ENCODE measurements around the gene C4orf50.

C4orf50 gene

DNA sequence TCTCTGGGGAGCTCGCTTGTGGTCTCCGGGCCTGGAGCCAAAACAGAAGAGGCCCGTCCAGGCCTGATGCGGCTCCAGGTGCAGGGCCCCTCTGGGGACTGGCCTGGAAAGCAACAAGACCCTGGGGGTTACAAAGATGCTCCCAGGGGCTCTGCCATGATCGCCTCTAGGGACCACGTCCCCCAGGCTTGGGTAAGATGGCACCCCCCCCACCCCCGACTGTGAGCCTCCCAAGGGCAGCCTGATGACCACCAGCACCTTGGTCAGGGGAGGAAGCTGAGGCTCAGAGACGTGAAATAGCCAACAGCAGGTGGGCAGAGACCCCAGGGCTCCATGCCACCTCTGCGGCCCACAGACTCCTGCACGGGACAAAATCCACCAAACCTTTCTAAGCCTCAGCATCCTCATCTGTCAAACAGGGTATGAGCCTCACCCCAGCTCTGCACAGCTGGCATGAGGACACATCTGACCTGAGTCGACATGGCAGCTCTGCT lies 25.4 kb downstream of the C4orf50 start:
- no peaks in the 10 kb centered on the region for H3F3A ChIP-seq (ENCODE audit: insufficient read depth, low read length)
- H3K27ac ChIP-seq (ENCODE audit: low read depth, low read length, poor library complexity, severe bottlenecking) = no peak overlapping the region
- H3K27me3 ChIP-seq (ENCODE audit: insufficient read depth, low read length) = no peaks in the 10 kb centered on the region
- TF ChIP-seq EZH2 (IDR thresholded peaks at IDR 0.05; ENCODE audit: borderline replicate concordance, low read length) = no peak
- TF ChIP-seq, protein P1, sequence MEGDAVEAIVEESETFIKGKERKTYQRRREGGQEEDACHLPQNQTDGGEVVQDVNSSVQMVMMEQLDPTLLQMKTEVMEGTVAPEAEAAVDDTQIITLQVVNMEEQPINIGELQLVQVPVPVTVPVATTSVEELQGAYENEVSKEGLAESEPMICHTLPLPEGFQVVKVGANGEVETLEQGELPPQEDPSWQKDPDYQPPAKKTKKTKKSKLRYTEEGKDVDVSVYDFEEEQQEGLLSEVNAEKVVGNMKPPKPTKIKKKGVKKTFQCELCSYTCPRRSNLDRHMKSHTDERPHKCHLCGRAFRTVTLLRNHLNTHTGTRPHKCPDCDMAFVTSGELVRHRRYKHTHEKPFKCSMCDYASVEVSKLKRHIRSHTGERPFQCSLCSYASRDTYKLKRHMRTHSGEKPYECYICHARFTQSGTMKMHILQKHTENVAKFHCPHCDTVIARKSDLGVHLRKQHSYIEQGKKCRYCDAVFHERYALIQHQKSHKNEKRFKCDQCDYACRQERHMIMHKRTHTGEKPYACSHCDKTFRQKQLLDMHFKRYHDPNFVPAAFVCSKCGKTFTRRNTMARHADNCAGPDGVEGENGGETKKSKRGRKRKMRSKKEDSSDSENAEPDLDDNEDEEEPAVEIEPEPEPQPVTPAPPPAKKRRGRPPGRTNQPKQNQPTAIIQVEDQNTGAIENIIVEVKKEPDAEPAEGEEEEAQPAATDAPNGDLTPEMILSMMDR (IDR thresholded peaks at IDR 0.05; ENCODE audit: low read length) = no peak
- H3K4me1 ChIP-seq (ENCODE audit: insufficient read depth, low read length, severe bottlenecking) = no peaks in the 10 kb centered on the region
- H3K36me3 ChIP-seq (ENCODE audit: insufficient read depth, low read length) = no peaks in the 10 kb centered on the region
- no peak overlapping the region for H3K4me3 ChIP-seq (ENCODE audit: low read depth, low read length, poor library complexity, severe bottlenecking)
- H3K79me2 ChIP-seq (ENCODE audit: insufficient read depth, low read length) = no peaks in the 10 kb centered on the region
- no peak overlapping the region for H3K9ac ChIP-seq (ENCODE audit: low read length)
- no peaks in the 10 kb centered on the region for H4K20me1 ChIP-seq (ENCODE audit: insufficient read depth, low read length)
- H3K9me2 ChIP-seq (ENCODE audit: low read depth, low read length) = no peaks in the 10 kb centered on the region
- H3K9me3 ChIP-seq (ENCODE audit: low read length) = no peaks in the 10 kb centered on the region
- no peak overlapping the region for H3K4me2 ChIP-seq (ENCODE audit: low read length)
- H2AFZ ChIP-seq (ENCODE audit: low read length) = no peak overlapping the region

DNA sequence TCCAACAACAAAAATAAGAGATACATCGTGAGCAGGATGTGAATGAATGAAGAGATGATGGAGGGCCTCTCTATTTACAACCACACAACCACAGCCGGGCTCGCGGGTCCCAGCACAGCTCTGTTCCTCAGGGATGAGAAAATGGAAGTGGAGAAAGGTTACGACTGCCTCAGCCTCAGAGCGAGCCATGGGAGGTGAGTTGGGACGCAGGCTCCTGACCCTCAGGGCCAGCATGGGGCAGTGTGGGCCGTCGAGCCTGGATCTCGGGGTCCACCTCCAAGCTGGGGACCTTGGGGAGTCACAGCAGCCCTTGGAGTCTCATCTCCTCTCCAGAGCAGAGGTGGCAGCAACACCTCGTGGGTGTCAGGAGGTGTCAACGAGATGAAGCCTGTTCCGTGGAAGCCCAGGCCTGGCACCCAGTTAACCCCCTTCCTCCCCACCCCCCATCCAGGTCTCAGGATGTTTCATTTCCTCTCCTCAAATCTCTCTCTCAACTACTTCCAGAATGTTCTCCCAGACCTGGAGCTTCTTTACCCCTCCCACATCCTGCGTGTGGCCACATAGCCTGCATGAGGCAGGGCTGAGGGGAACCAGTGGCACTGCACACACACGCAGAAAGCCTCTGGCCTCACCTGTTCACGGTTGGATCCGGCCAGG lies 25.9 kb downstream of the C4orf50 start:
- Histone ChIP-seq H3K27me3 (ENCODE audit: insufficient read depth, low read length) (no peaks in the 10 kb centered on the region), H3K9me3 (ENCODE audit: low read length) (no peaks in the 10 kb centered on the region), H3K4me2 (ENCODE audit: low read length) (no peak overlapping the region), H3K79me2 (ENCODE audit: insufficient read depth, low read length) (no peaks in the 10 kb centered on the region), H3K9ac (ENCODE audit: low read length) (no peak overlapping the region), H3K4me3 (ENCODE audit: low read depth, low read length, poor library complexity, severe bottlenecking) (no peak overlapping the region), H3K27ac (ENCODE audit: low read depth, low read length, poor library complexity, severe bottlenecking) (no peak overlapping the region), H3F3A (ENCODE audit: insufficient read depth, low read length) (no peaks in the 10 kb centered on the region), H2AFZ (ENCODE audit: low read length) (no peak overlapping the region), H3K36me3 (ENCODE audit: insufficient read depth, low read length) (no peaks in the 10 kb centered on the region), H3K4me1 (ENCODE audit: insufficient read depth, low read length, severe bottlenecking) (no peaks in the 10 kb centered on the region), H4K20me1 (ENCODE audit: insufficient read depth, low read length) (no peaks in the 10 kb centered on the region), H3K9me2 (ENCODE audit: low read depth, low read length) (no peaks in the 10 kb centered on the region)
- TF ChIP-seq, protein P1 (IDR thresholded peaks at IDR 0.05; ENCODE audit: low read length) = no peak
- TF ChIP-seq EZH2 (IDR thresholded peaks at IDR 0.05; ENCODE audit: borderline replicate concordance, low read length) = no peak

DNA sequence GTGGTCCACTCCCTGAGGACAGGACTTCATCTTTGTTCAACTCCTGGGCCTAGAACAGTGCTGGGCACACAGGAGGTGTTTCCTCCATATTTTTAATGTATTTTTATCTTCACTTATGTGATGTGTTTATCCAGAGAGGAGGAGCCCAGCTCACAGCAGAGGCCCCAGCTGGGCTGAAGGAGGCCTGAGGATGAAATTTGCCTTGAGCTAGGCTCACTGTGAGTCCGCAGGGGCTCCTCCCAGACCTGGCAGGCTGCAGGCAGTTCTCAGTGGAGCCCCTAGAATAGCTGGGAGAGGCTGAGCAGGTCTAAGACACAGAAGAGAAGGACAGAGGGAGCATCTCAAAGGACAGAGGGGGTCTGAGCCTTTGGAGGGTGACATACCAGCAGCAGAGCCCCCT lies 26.8 kb downstream of the C4orf50 start:
- Histone ChIP-seq H3K9me3 (ENCODE audit: low read length) (no peaks in the 10 kb centered on the region), H3K4me1 (ENCODE audit: insufficient read depth, low read length, severe bottlenecking) (no peaks in the 10 kb centered on the region), H3K27ac (ENCODE audit: low read depth, low read length, poor library complexity, severe bottlenecking) (no peak overlapping the region), H3K9me2 (ENCODE audit: low read depth, low read length) (no peaks in the 10 kb centered on the region), H3F3A (ENCODE audit: insufficient read depth, low read length) (no peaks in the 10 kb centered on the region), H3K4me3 (ENCODE audit: low read depth, low read length, poor library complexity, severe bottlenecking) (no peak overlapping the region), H3K79me2 (ENCODE audit: insufficient read depth, low read length) (no peaks in the 10 kb centered on the region), H2AFZ (ENCODE audit: low read length) (no peak overlapping the region), H4K20me1 (ENCODE audit: insufficient read depth, low read length) (no peaks in the 10 kb centered on the region), H3K27me3 (ENCODE audit: insufficient read depth, low read length) (no peaks in the 10 kb centered on the region), H3K36me3 (ENCODE audit: insufficient read depth, low read length) (no peaks in the 10 kb centered on the region), H3K9ac (ENCODE audit: low read length) (no peak overlapping the region), H3K4me2 (ENCODE audit: low read length) (no peak overlapping the region)
- TF ChIP-seq, protein P1 (IDR thresholded peaks at IDR 0.05; ENCODE audit: low read length) = no peak
- no peak for TF ChIP-seq EZH2 (IDR thresholded peaks at IDR 0.05; ENCODE audit: borderline replicate concordance, low read length)

Measured in OCI-LY1 (cell line).